Fibroblast of lung (primary cell): ENCODE measurements around the gene SERTAD1. TPM values are rescaled to one million over a fixed set of nuclear protein-coding genes. Genes with fewer than 3 reads are reported as not detected.
"Not testable (repeated sequence)": the region's sequence is repeated elsewhere in the genome, so short reads cannot be mapped to it uniquely, and the experiment has no call there.

Experiments
- DNase-seq, 2 donors: peaks; one replicate each; pipeline versions ENCODE4 v3.0.0 to v3.0.0-alpha.2; 2010; ENCODE audit warnings: low read depth in 2 of 2
- H2AFZ ChIP-seq: 2 replicates; pipeline ENCODE4 v1.5.1; 2012; ENCODE audit warnings: low read length, control low read depth, inconsistent platforms
- H3K27ac ChIP-seq: 2 replicates; pipeline ENCODE4 v1.5.1; 2011; ENCODE audit warnings: low read length, control low read depth; ENCODE audit not compliant: insufficient read depth
- H3K27me3 ChIP-seq: 2 replicates; pipeline ENCODE4 v1.5.1; 2011; ENCODE audit warnings: mild to moderate bottlenecking, low read length; ENCODE audit not compliant: control insufficient read depth, insufficient read depth
- H3K36me3 ChIP-seq: 2 replicates; pipeline ENCODE4 v1.5.1; 2011; ENCODE audit warnings: low read length; ENCODE audit not compliant: control insufficient read depth, insufficient read depth
- H3K4me1 ChIP-seq: 2 replicates; pipeline ENCODE4 v1.5.1; 2011; ENCODE audit warnings: low read length; ENCODE audit not compliant: control insufficient read depth, insufficient read depth; ENCODE audit errors: extremely low read depth
- H3K4me2 ChIP-seq: 2 replicates; pipeline ENCODE4 v1.5.1; 2011; ENCODE audit warnings: low read length, control low read depth; ENCODE audit not compliant: insufficient read depth; ENCODE audit errors: extremely low read depth
- H3K4me3 ChIP-seq, 4 experiments: fragments of 200-600 bp in 1 of 4; sonication (generic) in 1 of 4; replicated peaks in 1 of 4; 2 replicates each; pipeline ENCODE4 v1.5.1; 2011 to 2016; ENCODE audit warnings: low read length in 4 of 4, low read depth in 3 of 4, mild to moderate bottlenecking in 3 of 4, control low read depth in 2 of 4, inconsistent platforms in 1 of 4, mixed read lengths in 1 of 4; ENCODE audit not compliant: insufficient read depth in 1 of 4; ENCODE audit errors: control extremely low read depth in 1 of 4
- H3K79me2 ChIP-seq: 2 replicates; pipeline ENCODE4 v1.5.1; 2012; ENCODE audit warnings: mild to moderate bottlenecking, low read length, inconsistent platforms; ENCODE audit not compliant: control insufficient read depth, insufficient read depth
- H3K9ac ChIP-seq: 2 replicates; pipeline ENCODE4 v1.5.1; 2011; ENCODE audit warnings: mild to moderate bottlenecking, low read length, control low read depth; ENCODE audit not compliant: insufficient read depth
- H3K9me3 ChIP-seq: 2 replicates; pipeline ENCODE4 v1.5.1; 2012; ENCODE audit warnings: low read depth, low read length; ENCODE audit not compliant: control insufficient read depth, insufficient read depth
- H4K20me1 ChIP-seq: 2 replicates; pipeline ENCODE4 v1.5.1; 2011; ENCODE audit warnings: low read length; ENCODE audit not compliant: control insufficient read depth, insufficient read depth; ENCODE audit errors: extremely low read depth
- CTCF ChIP-seq, 2 donors: IDR thresholded peaks in 1 of 2; conservative IDR thresholded peaks in 1 of 2; 1 replicate in 1 of 2; 2 replicates in 1 of 2; pipeline ENCODE4 v1.5.1; 2011 to 2012; ENCODE audit warnings: low read length in 2 of 2, control low read depth in 1 of 2, inconsistent platforms in 1 of 2, low read depth in 1 of 2, mild to moderate bottlenecking in 1 of 2
- EZH2 ChIP-seq: IDR thresholded peaks from 2 replicates; pipeline ENCODE4 v1.5.1; 2012; ENCODE audit warnings: low read length, control low read depth, mild to moderate bottlenecking; ENCODE audit errors: missing control alignments
- polyA plus RNA-seq, 2 donors: library from polyadenylated mRNA; depleted of rRNA in 1 of 2; stranded (reverse) in 1 of 2; unstranded in 1 of 2; fragments of >200 nt; gene quantifications; 2 replicates each; pipeline ENCODE4 v1.2.1, GENCODE V29; 2011 to 2012; ENCODE audit warnings: missing spikeins in 1 of 2
- total RNA-seq: library from RNA; depleted of rRNA; stranded (reverse); fragments of >200 nt; gene quantifications from 2 replicates; pipeline ENCODE4 v1.2.1, GENCODE V29; 2014

The SERTAD1 gene
- total and polyA plus RNA-seq, 2 donors (not counting 1 experiment from before 2014, with no cell fraction given): 7.2 to 19.2 TPM

- Histone ChIP-seq H3K4me2 (peak overlapping the region; percentile 90), H3K36me3 (peaks cover 2% of the 10 kb centered on the region), H4K20me1 (no peaks in the 10 kb centered on the region), H3K9me3 (no peaks in the 10 kb centered on the region), H3K9ac (peak overlapping the region; percentile 57), H2AFZ (peak overlapping the region; percentile 62), H3K27me3 (no peaks in the 10 kb centered on the region), H3K4me1 (peaks cover 3% of the 10 kb centered on the region), H3K79me2 (no peaks in the 10 kb centered on the region), H3K4me3 (peak overlapping the region; percentile 28 to 48 (median 46)), H3K27ac (peak overlapping the region; percentile 85)
- TF ChIP-seq EZH2 (no peak), CTCF (conservative IDR thresholded peaks at IDR 0.05 in 1 of 2, IDR thresholded peaks at IDR 0.05 in 1 of 2; ENCODE audit: low read depth in 1 of 2, low read length in 2 of 2) (no peak)
- DNase-seq: peak; percentile 91
These were observed 7.8 kb upstream of the SERTAD1 start for GRCh38 chr19:40433391-40434216.

- not testable (repeated sequence) for H2AFZ ChIP-seq, H3K9me3 ChIP-seq, DNase-seq, H3K9ac ChIP-seq, H3K27me3 ChIP-seq, H3K79me2 ChIP-seq, H4K20me1 ChIP-seq, H3K4me1 ChIP-seq, H3K36me3 ChIP-seq
- H3K4me3 ChIP-seq: peak overlapping the region in 3 of 4 experiments; percentile 28 to 48 (median 45)
- H3K4me2 ChIP-seq: peak overlapping the region; percentile 59
- H3K27ac ChIP-seq: peak overlapping the region; percentile 85
These were observed 7.0 kb upstream of the SERTAD1 start for GRCh38 chr19:40432760-40433159.

GRCh38 chr19:40431698-40432097 is 5.9 kb upstream of the SERTAD1 start:
- H3K9ac ChIP-seq: no peak overlapping the region
- DNase-seq: no peak
- no peaks in the 10 kb centered on the region for H3K9me3 ChIP-seq
- no peak overlapping the region for H2AFZ ChIP-seq
- no peak overlapping the region for H3K4me3 ChIP-seq
- H3K27ac ChIP-seq: no peak overlapping the region
- peaks cover 3% of the 10 kb centered on the region for H3K4me1 ChIP-seq
- TF ChIP-seq CTCF (conservative IDR thresholded peaks at IDR 0.05 in 1 of 2, IDR thresholded peaks at IDR 0.05 in 1 of 2; ENCODE audit: low read depth in 1 of 2, low read length in 2 of 2) (no peak), EZH2 (no peak)
- H4K20me1 ChIP-seq: no peaks in the 10 kb centered on the region
- H3K36me3 ChIP-seq: no peaks in the 10 kb centered on the region
- H3K79me2 ChIP-seq: no peaks in the 10 kb centered on the region
- no peak overlapping the region for H3K4me2 ChIP-seq
- no peaks in the 10 kb centered on the region for H3K27me3 ChIP-seq

- not testable (repeated sequence) for H3K9ac ChIP-seq, H3K27ac ChIP-seq, H3K4me2 ChIP-seq, H3K27me3 ChIP-seq, H3K79me2 ChIP-seq, H3K4me3 ChIP-seq, H3K36me3 ChIP-seq, H3K4me1 ChIP-seq, H4K20me1 ChIP-seq, H3K9me3 ChIP-seq, H2AFZ ChIP-seq, DNase-seq
These were observed 4.5 kb upstream of the SERTAD1 start for GRCh38 chr19:40430242-40430641.

- H3K27me3 ChIP-seq, H3K4me3 ChIP-seq, H3K9ac ChIP-seq, H4K20me1 ChIP-seq, H3K4me2 ChIP-seq, H3K9me3 ChIP-seq, H3K27ac ChIP-seq, DNase-seq, H2AFZ ChIP-seq, H3K4me1 ChIP-seq, H3K36me3 ChIP-seq: not testable (repeated sequence)
- H3K79me2 ChIP-seq: peaks cover 20% of the 10 kb centered on the region
These were observed 2.4 kb upstream of the SERTAD1 start for GRCh38 chr19:40428197-40428596.
